Thyroid gland (tissue), 4 donors: ENCODE results near the gene ACTL7B.

Source experiments
- CTCF ChIP-seq, 6 experiments: fragments of 200-600 bp in 3 of 6; fragments of 450-650 bp in 3 of 6; sonication (generic) in 3 of 6; IDR thresholded peaks; one replicate each; pipeline ENCODE4 v1.5.1; 2016 to 2019; ENCODE audit warnings: antibody characterized with exemption in 6 of 6, mild to moderate bottlenecking in 2 of 6, inconsistent platforms in 1 of 6, moderate library complexity in 1 of 6
- POLR2A ChIP-seq, 2 donors: fragments of 450-650 bp; IDR thresholded peaks; one replicate each; pipeline ENCODE4 v1.6.1; 2017; ENCODE audit warnings: antibody characterized with exemption in 2 of 2, mild to moderate bottlenecking in 2 of 2, moderate library complexity in 1 of 2

- TF ChIP-seq CTCF (IDR thresholded peaks at IDR 0.05) (no peak), POLR2A (IDR thresholded peaks at IDR 0.05) (no peak)
Measured at GRCh38 chr9:108855888-108856287, at the start of gene ACTL7B.
